NCI-H1092 treated with DMSO at 0.1 percent for 48 hours (cell line): ENCODE measurements around the gene SPATA2.

Experiments used
- DNase-seq: peaks from one replicate; lab custom pipeline; 2025; lab: John Stamatoyannopoulos, UW

Gene SPATA2

GRCh38 chr20:49854190-49854875, 61.0 kb downstream of the SPATA2 start:
- no peak for DNase-seq

DNA sequence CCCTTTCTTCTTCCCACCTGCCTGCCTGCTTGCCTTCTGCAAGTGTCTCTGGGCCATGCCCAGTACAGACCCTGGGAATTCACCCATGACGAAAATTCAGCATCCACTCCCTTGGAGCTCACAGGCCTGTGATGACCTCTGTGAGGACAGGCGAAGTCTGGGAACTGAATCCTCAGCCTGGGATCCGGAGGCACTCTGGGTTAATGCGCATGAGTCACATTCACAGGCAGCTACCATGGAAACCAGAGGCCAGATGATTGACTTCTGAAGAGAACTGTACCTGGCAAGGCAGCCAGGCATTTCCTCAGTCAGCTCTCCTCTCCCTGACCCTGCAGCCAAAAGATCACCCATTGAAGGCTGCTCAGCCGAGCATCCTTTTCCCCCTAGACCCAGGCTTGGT, 61.7 kb downstream of the SPATA2 start:
- no peak for DNase-seq
